Parathyroid adenoma (tissue), 2 donors: ENCODE measurements around the gene EIF2B5.
A peak's percentile ranks its signal among the peaks of the same experiment; 100 is the strongest.
"Not testable (repeated sequence)": the region's sequence is repeated elsewhere in the genome, so short reads cannot be mapped to it uniquely, and the experiment has no call there.

ENCODE experiments used
- H2AFZ ChIP-seq: fragments of 300-600 bp; sonication (generic); one replicate; pipeline ENCODE4 v1.7.0; 2017; ENCODE audit warnings: antibody characterized with exemption, mild to moderate bottlenecking
- H3K27ac ChIP-seq: fragments of 300-600 bp; sonication (generic); one replicate; pipeline ENCODE4 v1.7.0; 2017
- H3K27me3 ChIP-seq: fragments of 300-600 bp; sonication (generic); one replicate; pipeline ENCODE4 v1.7.0; 2017; ENCODE audit warnings: low read length; ENCODE audit not compliant: control insufficient read depth, insufficient read depth
- H3K36me3 ChIP-seq: fragments of 300-600 bp; sonication (generic); one replicate; pipeline ENCODE4 v1.7.0; 2017; ENCODE audit warnings: low read length; ENCODE audit not compliant: control insufficient read depth, insufficient read depth
- H3K4me1 ChIP-seq: fragments of 300-600 bp; sonication (generic); one replicate; pipeline ENCODE4 v1.7.0; 2017; ENCODE audit warnings: control low read depth
- H3K4me2 ChIP-seq: fragments of 300-600 bp; sonication (generic); one replicate; pipeline ENCODE4 v1.7.0; 2017; ENCODE audit warnings: low read length
- H3K4me3 ChIP-seq: fragments of 300-600 bp; sonication (generic); one replicate; pipeline ENCODE4 v1.7.0; 2017; ENCODE audit warnings: low read depth, low read length
- H3K79me2 ChIP-seq: fragments of 300-600 bp; sonication (generic); one replicate; pipeline ENCODE4 v1.7.0; 2017; ENCODE audit warnings: control low read depth
- H3K9ac ChIP-seq: fragments of 300-600 bp; sonication (generic); one replicate; pipeline ENCODE4 v1.7.0; 2017; ENCODE audit warnings: mild to moderate bottlenecking
- H3K9me3 ChIP-seq: fragments of 300-600 bp; sonication (generic); one replicate; pipeline ENCODE4 v1.7.0; 2017; ENCODE audit warnings: low read length; ENCODE audit not compliant: control insufficient read depth
- TF ChIP-seq, protein P1 (sequence below): fragments of 300-600 bp; sonication (generic); IDR thresholded peaks from one replicate; pipeline ENCODE4 v1.7.0; 2017; ENCODE audit warnings: antibody characterized with exemption, mild to moderate bottlenecking
- donor health status: primary hyperparathyroidism.

Gene EIF2B5

DNA sequence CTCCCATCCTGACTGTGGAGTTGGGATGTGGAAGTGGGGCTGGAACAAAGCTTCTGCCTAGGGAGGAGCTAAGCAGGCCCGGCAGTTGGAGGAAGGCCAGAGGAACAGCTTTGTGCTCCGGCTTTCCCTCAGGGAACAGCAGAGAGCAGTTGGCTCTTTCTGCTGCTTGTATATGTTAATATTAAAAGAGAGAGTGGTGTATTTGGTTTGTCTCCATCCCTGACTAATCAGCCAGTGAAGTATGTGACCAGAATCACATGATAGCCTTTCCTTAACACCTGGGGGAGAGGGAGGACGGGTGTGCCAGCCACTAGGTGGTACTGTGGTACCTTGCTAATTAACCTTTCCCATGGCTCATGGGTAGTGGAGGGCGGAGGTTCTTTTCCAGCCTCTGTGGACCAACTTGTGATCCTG, 10.0 kb downstream of the EIF2B5 start:
- Histone ChIP-seq H3K79me2 (no peaks in the 10 kb centered on the region), H3K9me3 (no peaks in the 10 kb centered on the region), H3K36me3 (no peaks in the 10 kb centered on the region), H3K4me3 (no peak overlapping the region), H3K4me1 (no peaks in the 10 kb centered on the region), H3K27ac (no peak overlapping the region), H3K27me3 (no peaks in the 10 kb centered on the region), H3K4me2 (no peak overlapping the region), H3K9ac (no peak overlapping the region), H2AFZ (no peak overlapping the region)
- TF ChIP-seq, protein P1, sequence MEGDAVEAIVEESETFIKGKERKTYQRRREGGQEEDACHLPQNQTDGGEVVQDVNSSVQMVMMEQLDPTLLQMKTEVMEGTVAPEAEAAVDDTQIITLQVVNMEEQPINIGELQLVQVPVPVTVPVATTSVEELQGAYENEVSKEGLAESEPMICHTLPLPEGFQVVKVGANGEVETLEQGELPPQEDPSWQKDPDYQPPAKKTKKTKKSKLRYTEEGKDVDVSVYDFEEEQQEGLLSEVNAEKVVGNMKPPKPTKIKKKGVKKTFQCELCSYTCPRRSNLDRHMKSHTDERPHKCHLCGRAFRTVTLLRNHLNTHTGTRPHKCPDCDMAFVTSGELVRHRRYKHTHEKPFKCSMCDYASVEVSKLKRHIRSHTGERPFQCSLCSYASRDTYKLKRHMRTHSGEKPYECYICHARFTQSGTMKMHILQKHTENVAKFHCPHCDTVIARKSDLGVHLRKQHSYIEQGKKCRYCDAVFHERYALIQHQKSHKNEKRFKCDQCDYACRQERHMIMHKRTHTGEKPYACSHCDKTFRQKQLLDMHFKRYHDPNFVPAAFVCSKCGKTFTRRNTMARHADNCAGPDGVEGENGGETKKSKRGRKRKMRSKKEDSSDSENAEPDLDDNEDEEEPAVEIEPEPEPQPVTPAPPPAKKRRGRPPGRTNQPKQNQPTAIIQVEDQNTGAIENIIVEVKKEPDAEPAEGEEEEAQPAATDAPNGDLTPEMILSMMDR = peak; percentile 78

DNA sequence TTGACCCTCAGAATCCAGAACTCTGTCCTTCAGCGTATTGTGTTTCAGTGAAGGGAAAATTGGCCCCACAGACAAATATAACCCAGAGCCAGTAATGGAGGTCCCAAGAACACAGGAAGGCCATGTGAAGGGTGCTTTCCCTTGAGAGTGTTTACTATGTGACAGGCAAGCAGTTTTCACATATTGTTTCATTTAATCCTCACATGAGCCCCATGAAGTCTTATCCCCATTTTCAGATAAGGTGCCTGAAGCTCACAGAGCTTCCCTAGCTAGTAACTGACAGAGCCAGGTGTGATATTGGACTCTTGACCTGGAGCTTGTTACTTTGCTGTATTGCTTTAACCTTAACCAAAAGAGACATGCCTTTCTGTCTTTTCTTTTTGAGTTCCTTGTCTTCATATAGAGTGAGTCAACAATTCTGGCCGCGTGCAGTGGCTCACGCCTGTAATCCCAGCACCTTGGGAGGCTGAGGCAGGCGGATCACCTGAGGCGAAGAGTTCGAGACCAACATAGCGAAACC, 10.7 kb downstream of the EIF2B5 start:
- H3K27ac ChIP-seq = no peak overlapping the region
- H3K9me3 ChIP-seq = no peaks in the 10 kb centered on the region
- H3K4me1 ChIP-seq = no peaks in the 10 kb centered on the region
- no peak overlapping the region for H2AFZ ChIP-seq
- H3K27me3 ChIP-seq = no peaks in the 10 kb centered on the region
- no peak overlapping the region for H3K4me3 ChIP-seq
- no peak overlapping the region for H3K9ac ChIP-seq
- no peaks in the 10 kb centered on the region for H3K36me3 ChIP-seq
- H3K4me2 ChIP-seq = no peak overlapping the region
- TF ChIP-seq, protein P1 = no peak
- no peaks in the 10 kb centered on the region for H3K79me2 ChIP-seq

DNA sequence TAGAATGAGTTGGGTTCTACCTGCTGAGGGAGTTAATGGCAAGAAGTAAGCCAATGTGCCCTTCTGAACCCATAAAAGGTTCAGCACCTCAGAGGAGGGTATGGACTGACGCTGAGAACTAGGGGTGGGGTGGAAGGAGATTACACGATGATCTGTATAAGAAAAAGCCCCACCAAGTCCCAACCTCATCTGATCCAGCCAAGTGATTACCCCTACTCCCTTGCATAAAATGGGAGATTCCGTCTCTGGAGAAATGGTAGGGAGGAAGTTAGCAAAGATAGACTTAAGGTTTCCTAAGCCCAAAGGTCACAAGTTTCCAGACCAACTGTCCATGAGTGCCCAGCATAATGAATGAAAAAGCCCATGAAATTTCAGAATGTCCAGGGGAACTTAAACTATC, 12.9 kb downstream of the EIF2B5 start:
- no peaks in the 10 kb centered on the region for H3K36me3 ChIP-seq
- H3K4me1 ChIP-seq = no peaks in the 10 kb centered on the region
- H3K4me2 ChIP-seq = no peak overlapping the region
- H3K4me3 ChIP-seq = no peak overlapping the region
- TF ChIP-seq, protein P1 = no peak
- no peak overlapping the region for H3K9ac ChIP-seq
- no peak overlapping the region for H3K27ac ChIP-seq
- no peak overlapping the region for H2AFZ ChIP-seq
- no peaks in the 10 kb centered on the region for H3K79me2 ChIP-seq
- H3K27me3 ChIP-seq = no peaks in the 10 kb centered on the region
- no peaks in the 10 kb centered on the region for H3K9me3 ChIP-seq

DNA sequence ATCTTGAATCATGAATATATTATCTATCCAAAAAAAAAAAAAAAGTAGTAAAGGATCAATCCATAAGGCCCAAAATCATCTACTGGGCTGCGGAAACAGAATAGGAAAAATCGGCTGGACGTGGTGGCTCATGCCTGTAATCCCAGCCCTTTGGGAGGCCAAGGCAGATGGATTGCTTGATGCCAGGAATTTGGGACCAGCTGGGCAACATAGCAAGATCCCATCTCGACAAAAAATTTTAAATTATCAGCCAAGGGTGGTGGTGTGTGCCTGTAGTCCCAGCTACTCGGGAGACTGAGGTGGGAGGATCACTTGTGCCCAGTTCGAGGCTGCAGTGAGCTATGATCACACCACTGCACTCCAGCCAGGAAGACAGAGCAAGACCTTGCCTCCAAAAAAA, 14.0 kb downstream of the EIF2B5 start:
- Histone ChIP-seq H3K27ac (no peak overlapping the region), H3K4me1 (no peaks in the 10 kb centered on the region), H3K27me3 (no peaks in the 10 kb centered on the region), H2AFZ (no peak overlapping the region), H3K79me2 (no peaks in the 10 kb centered on the region), H3K9ac (no peak overlapping the region), H3K4me3 (no peak overlapping the region), H3K4me2 (no peak overlapping the region), H3K36me3 (no peaks in the 10 kb centered on the region), H3K9me3 (no peaks in the 10 kb centered on the region)
- TF ChIP-seq, protein P1 = no peak

DNA sequence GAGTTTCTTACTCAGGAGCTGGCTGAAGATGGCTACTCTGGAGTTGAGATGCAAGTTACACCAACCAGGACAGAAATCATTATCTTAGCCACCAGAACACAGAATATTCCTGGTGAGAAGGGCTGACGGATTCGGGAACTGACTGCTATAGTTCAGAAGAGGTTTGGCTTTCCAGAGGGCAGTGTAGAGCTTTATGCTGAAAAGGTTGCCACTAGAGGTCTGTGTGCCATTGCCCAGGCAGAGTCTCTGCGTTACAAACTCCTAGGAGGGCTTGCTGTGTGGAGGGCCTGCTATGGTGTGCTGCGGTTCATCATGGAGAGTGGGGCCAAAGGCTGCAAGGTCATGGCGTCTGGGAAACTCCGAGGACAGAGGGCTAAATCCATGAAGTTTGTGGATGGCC, 14.6 kb downstream of the EIF2B5 start:
- H3K4me3 ChIP-seq, H3K9me3 ChIP-seq, H3K27ac ChIP-seq, H3K9ac ChIP-seq, H3K27me3 ChIP-seq, H3K79me2 ChIP-seq, H3K4me2 ChIP-seq, H3K36me3 ChIP-seq, H3K4me1 ChIP-seq: not testable (repeated sequence)
- peak overlapping the region; percentile 60 for H2AFZ ChIP-seq
